ENCODE data around the gene CTIF.
A peak's percentile ranks its signal among the peaks of the same experiment; 100 is the strongest.

CTIF gene

GRCh38 chr18:48804856-48805610, 266.2 kb downstream of the CTIF start:
- TF ChIP-seq CTCF (IDR thresholded peaks at IDR 0.05; ENCODE audit: insufficient read depth, low read depth, low read length, missing control alignments) = no peak
- DNase-seq (ENCODE audit: low read depth) = no peak
- no peak overlapping the region for H3K4me3 ChIP-seq (ENCODE audit: low read depth, low read length)

- H3K4me3 ChIP-seq (ENCODE audit: low read depth, low read length) = no peak overlapping the region
- no peak for TF ChIP-seq CTCF (IDR thresholded peaks at IDR 0.05; ENCODE audit: insufficient read depth, low read depth, low read length, missing control alignments)
- DNase-seq (ENCODE audit: low read depth) = no peak
Measured at GRCh38 chr18:48805826-48806535, 267.1 kb downstream of the CTIF start.

GRCh38 chr18:48806551-48807261, 267.9 kb downstream of the CTIF start:
- no peak overlapping the region for H3K4me3 ChIP-seq (ENCODE audit: low read depth, low read length)
- DNase-seq (ENCODE audit: low read depth) = peak; percentile 51
- TF ChIP-seq CTCF (IDR thresholded peaks at IDR 0.05; ENCODE audit: insufficient read depth, low read depth, low read length, missing control alignments) = no peak

- DNase-seq (ENCODE audit: low read depth) = no peak
- no peak for TF ChIP-seq CTCF (IDR thresholded peaks at IDR 0.05; ENCODE audit: insufficient read depth, low read depth, low read length, missing control alignments)
Measured at GRCh38 chr18:48808476-48808875, 269.6 kb downstream of the CTIF start.

GRCh38 chr18:48809365-48809764, 270.5 kb downstream of the CTIF start:
- no peak for TF ChIP-seq CTCF (IDR thresholded peaks at IDR 0.05; ENCODE audit: insufficient read depth, low read depth, low read length, missing control alignments)
- no peak for DNase-seq (ENCODE audit: low read depth)

More at GRCh38 chr18:48808476-48808875, 269.6 kb downstream of the CTIF start:
- no peak overlapping the region for H3K4me3 ChIP-seq (ENCODE audit: low read depth, low read length)

GRCh38 chr18:48810805-48811204, 272.0 kb downstream of the CTIF start:
- no peak for DNase-seq (ENCODE audit: low read depth)
- H3K4me3 ChIP-seq (ENCODE audit: low read depth, low read length) = no peak overlapping the region
- TF ChIP-seq CTCF (IDR thresholded peaks at IDR 0.05; ENCODE audit: insufficient read depth, low read depth, low read length, missing control alignments) = no peak

More at GRCh38 chr18:48809365-48809764, 270.5 kb downstream of the CTIF start:
- H3K4me3 ChIP-seq (ENCODE audit: low read depth, low read length) = no peak overlapping the region
